GM21515 (cell line): Measurements from ENCODE around the gene MARCHF10.

Source experiments
- ATAC-seq: cut with Tn5 transposase; IDR thresholded peaks from one replicate; pipeline ENCODE4 v1.9.1; 2021; ENCODE audit not compliant: unreplicated experiment

The MARCHF10 gene

DNA sequence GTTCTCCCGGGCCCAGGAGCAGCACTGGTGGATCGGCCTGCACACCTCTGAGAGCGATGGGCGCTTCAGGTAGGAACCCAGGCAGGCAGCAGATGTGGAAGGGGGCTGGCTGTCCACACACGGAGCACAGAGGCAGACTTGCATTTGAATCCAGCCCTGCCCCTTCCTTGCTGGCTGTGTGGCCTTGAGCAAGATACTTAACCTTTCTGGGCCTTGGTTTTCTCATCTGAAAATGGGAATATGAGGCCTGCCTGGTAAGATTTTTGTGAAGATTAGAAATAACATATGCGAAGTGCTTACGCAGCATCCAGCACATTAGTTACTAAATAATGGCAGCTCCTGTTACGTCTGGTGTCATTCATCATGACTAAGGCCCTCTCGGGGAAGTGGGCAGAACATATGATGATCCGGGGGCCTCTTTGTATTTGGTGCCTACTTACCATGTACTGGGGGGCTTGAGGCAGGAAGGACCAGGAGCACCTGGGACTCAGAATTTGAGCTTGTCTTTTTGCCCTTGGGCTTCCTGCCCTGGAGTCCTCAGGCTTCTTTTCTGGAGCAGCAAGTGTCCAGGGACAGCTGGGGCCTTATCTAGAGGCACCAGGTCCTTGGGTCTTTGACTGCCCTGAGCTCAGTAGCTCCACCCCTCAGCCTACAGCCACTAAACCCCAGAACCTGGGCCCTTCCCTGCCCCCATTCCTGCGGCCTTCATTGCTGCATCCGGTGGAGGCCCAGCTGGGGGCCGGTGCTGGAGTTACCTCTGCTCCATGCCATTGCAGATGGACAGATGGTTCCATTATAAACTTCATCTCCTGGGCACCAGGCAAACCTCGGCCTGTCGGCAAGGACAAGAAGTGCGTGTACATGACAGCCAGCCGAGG is 126.8 kb downstream of the MARCHF10 start:
- ATAC-seq = no peak

DNA sequence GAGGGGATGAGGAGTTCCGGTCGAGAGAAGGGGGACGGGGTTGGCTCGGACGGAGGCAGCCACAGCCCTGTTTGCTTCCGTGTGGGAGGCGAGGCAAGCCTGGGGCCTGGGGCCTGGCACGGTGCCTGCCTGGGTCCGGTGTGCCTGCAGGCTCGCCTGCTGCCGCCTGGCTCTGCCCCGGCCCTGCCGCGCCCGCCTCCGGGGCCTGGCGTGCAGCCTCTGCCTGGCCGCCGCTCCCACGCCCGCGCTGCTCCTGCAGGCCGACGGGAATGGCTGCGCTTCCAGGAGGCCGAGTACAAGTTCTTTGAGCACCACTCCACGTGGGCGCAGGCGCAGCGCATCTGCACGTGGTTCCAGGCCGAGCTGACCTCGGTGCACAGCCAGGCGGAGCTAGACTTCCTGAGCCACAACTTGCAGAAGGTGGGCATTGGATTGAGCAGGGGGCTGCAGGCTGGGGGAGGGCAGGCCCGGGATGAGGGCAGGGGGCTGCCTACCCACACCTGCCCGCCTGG is 127.5 kb downstream of the MARCHF10 start:
- ATAC-seq = no peak

DNA sequence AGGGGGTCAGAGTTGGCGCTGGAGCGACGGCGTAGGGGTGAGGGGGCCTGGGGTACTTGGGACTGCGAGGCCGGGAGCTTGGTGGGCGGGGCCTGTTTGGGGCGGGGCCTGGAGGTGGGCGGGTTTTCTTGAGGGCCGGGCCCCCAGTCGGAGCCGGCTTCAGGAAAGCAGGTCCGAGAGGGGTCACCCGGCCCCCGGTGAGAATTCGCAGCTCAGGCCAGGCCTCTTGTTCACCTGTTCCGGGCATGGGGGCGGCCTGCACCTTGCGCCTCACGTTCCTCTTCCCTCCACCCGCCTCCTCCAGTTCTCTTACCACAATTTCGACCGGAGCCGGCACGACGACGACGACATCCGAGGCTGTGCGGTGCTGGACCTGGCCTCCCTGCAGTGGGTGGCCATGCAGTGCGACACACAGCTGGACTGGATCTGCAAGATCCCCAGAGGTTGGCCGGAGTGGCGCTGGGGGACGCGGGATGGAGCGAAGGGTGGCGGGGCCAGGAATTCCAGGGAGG is 128.2 kb downstream of the MARCHF10 start:
- no peak for ATAC-seq

DNA sequence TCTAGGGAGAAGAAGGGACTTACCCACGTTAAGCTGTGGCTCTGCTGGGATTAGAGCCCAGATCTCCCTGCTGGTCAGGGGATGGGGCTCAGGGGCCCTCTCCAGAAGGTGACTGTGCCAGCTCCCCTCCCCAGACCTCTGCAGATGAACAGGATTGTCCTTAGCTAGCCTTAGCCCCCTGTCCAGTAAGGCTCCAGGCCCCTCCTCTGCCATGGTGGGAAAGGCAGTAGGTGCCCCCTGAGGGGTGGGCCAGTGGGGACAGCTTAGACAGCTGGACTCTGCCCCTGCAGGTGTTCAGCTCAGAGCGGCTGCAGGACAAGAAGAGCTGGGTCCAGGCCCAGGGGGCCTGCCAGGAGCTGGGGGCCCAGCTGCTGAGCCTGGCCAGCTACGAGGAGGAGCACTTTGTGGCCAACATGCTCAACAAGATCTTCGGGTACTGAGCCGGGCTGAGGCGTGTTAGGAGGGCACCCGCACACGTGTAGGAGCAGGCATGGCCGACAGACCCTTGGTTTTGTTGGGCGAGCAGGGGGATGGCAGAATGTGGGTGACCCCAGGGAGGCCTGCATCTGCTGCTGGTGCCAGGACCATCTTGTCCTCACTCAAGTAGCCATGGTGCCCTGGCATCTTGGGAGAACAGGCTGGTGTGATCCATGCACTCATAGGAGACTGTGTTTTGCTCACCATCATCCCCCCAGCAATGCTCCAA is 129.7 kb downstream of the MARCHF10 start:
- no peak for ATAC-seq

DNA sequence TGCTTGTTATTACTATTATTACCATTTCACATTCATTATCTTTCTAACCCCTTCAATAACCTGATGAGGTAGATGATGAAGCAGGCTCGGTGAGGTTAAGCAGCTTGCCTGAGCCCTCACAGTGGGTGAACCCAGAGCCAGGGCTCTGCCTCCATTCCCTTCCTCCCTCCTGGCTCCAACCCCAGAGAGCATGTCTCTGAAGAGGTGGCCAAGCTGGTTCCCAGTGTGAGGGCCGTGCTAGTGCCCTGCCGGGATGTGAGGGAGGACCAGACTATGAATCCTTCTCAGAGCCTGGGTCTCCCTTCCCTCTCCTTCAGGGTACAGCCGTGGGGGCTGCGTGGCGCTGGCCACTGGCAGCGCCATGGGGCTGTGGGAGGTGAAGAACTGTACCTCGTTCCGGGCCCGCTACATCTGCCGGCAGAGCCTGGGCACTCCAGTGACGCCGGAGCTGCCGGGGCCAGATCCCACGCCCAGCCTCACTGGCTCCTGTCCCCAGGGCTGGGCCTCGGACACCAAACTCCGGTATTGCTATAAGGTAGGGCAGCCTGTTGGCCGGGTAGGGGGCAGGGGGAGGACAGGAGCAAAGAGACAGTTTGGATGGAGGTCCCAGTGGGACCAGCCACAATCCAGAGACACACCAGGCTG is 131.0 kb downstream of the MARCHF10 start:
- ATAC-seq = no peak

DNA sequence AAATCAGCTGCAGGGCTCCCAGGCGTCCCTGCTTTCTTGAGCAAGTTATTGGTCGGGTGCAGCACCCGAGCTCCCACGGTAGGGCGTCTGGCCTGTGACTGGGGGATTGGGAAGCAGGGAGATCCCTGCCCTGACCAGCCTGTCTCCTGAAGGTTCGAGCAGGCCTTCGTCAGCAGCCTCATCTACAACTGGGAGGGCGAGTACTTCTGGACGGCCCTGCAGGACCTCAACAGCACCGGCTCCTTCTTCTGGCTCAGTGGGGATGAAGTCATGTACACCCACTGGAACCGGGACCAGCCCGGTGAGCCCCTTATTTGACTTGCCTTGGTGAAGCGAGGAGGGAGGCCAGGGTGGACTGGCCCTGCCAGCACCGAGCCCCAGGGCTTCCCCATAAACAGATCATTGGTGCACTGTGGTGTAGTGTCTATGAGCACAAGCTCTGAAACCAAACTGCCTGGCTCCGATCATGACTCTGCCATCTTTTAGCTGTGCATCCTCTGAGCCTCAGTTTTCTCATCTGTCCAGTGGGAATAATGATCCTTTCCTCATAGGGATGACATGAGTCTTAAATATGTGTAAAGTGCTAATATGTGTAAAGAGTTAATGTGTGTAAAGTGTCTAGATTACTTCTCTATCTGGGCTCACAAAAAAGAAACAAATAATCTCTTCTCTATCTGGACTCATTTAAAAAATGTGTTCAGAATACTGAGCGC is 131.7 kb downstream of the MARCHF10 start:
- no peak for ATAC-seq

DNA sequence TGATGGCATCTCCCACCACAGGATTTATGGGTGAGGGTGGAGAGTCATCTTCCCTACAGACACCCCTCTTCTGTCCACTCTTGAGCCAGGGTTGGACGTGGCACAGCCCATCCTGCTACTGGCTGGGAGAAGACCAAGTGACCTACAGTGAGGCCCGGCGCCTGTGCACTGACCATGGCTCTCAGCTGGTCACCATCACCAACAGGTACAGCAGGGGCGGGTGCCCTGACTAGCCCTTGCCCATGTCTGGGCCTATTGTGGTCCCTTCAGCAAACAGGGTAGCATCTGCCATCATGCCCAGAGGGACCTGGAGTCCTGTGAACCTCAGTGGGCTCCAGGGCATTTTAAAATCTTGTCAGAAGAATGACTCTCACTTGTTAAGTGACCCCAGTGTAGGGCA is 132.4 kb downstream of the MARCHF10 start:
- no peak for ATAC-seq

DNA sequence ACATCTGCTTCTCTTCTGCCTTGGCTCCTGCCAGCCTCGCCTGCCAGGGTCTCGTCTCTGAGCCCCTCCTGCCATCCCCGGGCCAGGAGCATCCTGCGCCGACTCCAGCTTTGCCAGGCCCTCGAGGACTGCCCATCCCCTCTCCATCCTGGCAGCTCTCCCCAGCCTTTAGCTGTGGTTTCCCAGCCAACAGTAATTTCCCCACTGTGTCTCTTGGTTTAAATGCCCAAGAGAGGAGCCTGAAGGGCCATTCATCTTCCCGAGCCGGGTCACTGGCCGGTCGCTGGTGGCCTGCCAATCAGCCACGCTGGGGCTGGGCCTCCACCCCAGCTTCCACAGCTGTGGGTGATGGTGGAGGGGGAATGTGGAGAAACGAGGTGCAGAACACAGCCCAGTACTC is 132.9 kb downstream of the MARCHF10 start:
- no peak for ATAC-seq

DNA sequence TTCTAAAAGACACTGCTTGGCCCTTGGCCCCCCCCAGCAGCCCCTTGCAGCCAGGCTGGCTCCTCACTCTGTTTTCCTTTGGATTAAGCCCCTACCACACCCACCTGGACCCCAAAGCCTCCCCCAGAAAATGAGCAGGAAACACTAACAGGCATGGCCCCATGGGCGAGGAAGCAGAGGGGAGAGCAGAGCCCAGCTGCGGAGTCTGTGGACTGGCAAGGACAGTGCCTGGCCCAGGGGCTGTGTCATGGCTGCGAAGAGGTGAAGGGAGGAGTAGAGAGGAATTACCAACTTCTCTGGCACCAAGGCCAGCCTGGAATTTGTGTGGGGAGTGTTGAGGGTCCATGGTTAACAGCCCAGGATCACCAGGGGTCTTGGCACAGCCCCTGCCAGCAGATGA is 133.3 kb downstream of the MARCHF10 start:
- ATAC-seq = no peak

DNA sequence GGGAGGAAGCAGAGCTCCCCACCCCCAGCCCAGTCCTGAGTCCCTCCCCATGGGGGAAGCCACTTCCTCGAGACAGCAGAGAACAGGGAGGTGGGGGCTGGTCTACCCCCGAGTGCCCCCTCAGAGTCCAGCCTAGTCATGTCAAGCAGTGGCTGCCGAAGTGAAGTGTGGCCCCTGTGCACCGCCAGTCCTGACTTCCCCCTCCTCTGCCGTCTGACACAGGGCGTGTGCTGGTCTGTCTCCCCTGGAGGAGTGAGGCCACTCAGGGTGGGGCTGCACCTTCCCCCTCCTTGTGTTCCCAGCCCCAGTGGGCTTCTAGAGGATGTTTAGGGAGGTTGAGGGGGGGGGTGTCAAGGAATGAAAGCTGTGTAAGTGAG is 133.8 kb downstream of the MARCHF10 start:
- ATAC-seq = no peak

DNA sequence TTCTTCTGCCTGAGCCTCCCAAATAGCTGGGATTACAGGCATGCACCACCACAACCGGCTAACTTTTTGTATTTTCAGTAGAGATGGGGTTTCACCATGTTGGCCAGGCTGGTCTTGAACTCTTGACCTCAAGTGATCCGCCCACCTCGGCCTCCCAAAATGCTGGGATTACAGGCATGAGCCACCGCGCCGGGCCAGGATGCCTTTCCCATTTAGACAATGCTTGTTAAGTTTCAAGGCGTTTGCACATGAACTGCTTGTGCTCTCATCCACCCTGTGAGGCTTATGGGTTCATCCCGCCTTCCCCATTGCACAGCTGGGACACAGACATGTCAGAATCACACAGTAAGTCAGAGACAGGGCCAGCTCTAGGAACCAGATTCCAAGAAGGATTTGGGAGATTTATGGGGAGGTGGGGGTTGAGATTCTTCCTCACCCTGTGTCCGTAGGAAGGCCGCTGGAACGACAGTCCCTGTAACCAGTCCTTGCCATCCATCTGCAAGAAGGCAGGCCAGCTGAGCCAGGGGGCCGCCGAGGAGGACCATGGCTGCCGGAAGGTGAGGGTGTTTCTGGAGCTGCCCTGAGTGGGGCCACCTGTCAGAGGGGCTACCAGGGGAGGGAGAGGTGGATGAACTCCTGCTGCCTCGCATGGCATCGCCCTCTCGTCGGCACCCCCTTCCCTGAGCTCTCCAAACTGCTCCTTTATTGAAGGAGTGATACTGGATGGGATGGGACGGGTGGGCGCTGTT is 134.3 kb downstream of the MARCHF10 start:
- ATAC-seq = no peak

DNA sequence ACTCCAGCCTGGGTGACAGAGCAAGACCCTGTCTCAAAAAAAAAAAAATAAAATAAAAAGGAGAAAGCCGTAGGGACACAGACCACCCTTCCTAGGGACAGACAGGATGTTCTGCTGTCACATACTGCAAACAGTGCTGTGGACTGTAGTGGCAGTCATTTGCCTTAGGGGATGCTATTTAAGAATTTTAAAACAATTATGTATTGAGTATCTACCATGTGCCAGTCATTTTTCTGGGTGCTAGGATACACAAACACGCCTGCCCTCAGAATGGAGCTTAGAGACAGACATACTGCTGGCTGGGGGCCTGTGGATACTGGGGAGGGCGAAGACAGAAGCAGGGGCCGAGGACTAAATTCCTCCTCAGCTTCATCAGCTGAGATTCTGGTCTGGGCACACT is 135.2 kb downstream of the MARCHF10 start:
- ATAC-seq = no peak

DNA sequence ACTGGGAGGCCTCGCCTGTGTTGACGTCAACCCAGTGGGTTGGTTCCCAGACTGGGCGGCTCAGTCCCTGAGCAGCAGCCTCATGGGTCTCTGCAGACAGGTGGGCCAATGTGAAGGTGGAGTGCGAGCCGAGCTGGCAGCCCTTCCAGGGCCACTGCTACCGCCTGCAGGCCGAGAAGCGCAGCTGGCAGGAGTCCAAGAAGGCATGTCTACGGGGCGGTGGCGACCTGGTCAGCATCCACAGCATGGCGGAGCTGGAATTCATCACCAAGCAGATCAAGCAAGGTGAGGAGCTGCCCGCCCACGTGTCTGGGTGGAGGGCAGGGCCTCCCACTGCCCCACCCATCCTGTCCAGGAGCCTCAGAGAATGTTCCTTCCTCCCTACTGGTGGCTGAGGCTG is 136.6 kb downstream of the MARCHF10 start:
- no peak for ATAC-seq

DNA sequence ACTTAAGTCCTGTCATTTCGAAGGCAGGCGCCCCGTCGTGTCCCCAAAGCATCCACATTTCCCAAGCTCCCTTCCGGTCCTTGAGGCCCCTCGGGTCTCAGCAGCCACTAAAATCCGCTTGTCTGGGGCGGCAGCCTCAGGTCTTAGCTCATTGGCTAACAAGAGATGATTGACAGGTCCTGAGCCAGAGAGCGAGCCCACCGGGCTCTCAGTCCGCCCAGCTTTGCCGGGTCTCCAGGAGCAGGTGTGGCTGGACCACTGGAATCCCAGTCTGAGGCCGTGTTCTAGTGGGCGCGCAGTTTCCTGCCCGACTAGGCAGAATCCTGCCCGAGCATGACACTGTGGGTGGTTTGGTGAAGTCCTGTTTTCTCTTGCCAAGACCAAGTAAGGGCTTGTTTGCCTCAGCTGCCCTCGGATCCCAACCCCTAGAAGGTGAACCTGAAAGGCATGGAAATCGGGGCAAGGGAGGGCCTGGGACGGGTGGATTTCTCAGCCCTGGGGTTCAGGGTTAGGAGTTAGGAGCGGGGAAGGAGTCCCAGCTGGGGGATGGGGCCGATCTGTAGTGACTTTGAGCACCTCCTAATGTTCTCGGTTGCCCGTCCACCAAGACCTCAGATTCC is 137.8 kb downstream of the MARCHF10 start:
- no peak for ATAC-seq

DNA sequence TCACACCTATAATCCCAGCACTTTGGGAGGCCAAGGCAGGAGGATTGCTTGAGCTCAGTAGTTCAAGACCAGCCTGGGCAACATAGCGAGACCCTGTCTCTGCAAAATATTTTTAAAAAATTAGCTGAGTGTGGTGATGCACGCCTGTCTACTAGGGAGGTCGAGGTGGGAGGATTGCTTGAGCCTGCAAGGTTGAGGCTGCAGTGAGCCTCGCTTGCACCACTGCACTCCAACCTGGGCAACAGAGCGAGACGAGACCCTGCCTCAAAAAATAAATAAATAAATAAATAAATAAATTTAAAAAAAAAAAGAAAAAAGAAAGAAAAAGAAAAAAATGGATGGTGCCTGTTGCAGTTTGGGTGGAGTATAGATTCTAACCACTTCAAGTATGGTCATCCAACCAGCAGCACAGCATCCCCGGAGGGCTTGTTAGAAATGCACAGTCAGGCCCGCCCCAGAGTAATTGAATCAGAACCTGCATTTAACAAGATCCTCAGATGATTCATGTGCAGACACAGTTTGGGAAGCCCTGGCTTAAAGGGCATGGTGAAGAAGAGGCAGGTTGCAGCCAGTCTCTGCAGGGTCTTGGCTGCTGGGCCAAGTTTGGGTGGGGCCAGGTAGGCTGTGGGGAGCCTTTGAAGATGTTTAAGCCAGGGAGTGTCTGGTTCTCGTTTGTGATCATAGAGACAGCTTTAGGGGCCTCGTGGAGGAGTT is 139.9 kb downstream of the MARCHF10 start:
- no peak for ATAC-seq

DNA sequence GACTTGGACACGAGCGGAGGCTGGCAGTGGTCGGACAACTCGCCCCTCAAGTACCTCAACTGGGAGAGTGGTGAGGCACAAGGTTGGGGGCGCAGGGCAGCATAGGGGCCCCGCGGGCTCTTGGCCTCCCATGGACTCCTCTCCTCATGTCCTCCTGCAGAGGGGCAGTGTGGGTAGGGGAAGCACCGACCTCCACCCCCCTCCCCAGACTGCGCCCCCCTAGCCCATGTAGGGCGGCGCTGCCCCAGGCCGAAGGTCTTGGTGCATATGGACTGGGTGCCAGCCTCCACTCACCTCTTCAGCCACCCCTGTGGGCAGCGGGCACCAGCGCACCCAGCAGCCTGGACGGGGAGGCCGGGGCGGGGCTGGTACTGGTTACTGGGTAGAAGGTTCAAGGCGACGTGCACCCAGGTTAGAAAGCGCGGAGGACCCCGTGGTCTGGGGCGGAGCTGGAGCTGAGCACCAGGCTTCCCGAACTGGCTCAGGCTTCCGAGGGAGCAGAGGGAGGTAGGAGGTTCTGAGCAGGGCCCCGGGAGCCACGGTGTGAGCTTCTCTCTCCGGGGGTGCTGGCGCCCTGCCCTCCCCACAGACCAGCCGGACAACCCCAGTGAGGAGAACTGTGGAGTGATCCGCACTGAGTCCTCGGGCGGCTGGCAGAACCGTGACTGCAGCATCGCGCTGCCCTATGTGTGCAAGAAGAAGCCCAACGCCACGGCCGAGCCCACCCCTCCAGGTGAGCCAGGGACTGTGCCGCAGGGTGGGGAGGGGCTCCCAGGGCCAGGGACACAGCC is 141.1 kb downstream of the MARCHF10 start:
- no peak for ATAC-seq

DNA sequence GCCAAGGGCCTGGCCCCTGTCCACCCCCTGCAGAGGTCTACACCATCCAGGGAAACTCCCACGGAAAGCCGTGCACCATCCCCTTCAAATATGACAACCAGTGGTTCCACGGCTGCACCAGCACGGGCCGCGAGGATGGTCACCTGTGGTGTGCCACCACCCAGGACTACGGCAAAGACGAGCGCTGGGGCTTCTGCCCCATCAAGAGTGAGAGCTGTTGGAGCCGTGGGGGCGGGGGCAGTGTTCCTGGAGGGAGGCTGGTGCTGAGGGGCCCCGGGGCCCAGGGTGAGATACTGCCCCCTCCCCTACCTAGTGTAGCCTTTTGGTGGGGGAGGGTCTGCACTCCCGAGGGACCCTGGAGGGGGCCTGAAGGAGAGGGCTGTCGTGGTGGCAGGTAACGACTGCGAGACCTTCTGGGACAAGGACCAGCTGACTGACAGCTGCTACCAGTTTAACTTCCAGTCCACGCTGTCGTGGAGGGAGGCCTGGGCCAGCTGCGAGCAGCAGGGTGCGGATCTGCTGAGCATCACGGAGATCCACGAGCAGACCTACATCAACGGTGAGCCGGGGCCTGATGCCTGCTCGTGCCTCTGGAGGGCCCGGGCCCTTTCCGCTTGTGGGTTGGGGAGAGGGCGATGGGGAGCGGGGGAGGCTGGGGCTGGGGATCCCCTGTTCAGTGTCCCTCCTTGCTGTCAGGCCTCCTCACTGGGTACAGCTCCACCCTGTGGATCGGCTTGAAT is 141.9 kb downstream of the MARCHF10 start:
- ATAC-seq = no peak

DNA sequence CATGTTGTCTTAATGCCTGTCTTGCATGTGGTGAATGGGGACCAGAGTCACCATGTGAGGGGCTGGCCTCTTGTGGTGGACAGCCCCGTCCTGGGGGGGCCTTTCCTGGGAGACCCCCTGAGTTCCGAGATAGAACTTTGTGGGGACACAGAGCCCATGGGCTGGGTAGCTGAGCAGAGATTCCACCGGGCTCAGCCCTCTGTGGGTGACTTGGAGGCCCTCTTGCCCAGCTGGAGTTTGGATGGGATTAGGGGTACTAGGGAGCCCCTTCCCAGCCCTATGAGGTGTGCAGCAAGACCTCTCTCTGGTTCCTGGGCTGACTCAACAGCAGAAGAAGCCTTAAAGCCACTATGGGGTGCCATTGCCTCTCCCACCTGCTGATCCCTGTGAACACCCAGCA is 142.5 kb downstream of the MARCHF10 start:
- ATAC-seq = no peak
